Testis (tissue), 3 donors: Measurements from ENCODE around the gene THAP4. TPM values are rescaled to one million over a fixed set of nuclear protein-coding genes. Genes with fewer than 3 reads are reported as not detected.

ENCODE experiments used
- DNase-seq: peaks from one replicate; pipeline ENCODE4 v3.0.0-alpha.2; 2019
- H3K27ac ChIP-seq, 2 donors: fragments of 200-600 bp; sonication (generic); one replicate each; pipeline ENCODE4 v1.5.1; 2019
- H3K27me3 ChIP-seq: fragments of 200-600 bp; sonication (generic); one replicate; pipeline ENCODE4 v1.5.1; 2019
- H3K36me3 ChIP-seq: fragments of 200-600 bp; sonication (generic); one replicate; pipeline ENCODE4 v1.5.1; 2017; ENCODE audit warnings: low read depth; ENCODE audit errors: missing control alignments
- H3K4me1 ChIP-seq: fragments of 200-600 bp; sonication (generic); one replicate; pipeline ENCODE4 v1.5.1; 2019
- H3K4me3 ChIP-seq, 2 donors: fragments of 200-600 bp; sonication (generic); one replicate each; pipeline ENCODE4 v1.5.1; 2017 to 2019
- H3K9me3 ChIP-seq: fragments of 200-600 bp; sonication (generic); one replicate; pipeline ENCODE4 v1.5.1; 2017
- CTCF ChIP-seq, 3 experiments: fragments of 450-650 bp in 2 of 3; fragments of 200-600 bp in 1 of 3; sonication (generic) in 1 of 3; IDR thresholded peaks; one replicate each; pipeline ENCODE4 v1.5.1; 2016 to 2019; ENCODE audit warnings: antibody characterized with exemption in 3 of 3, mild to moderate bottlenecking in 2 of 3, moderate library complexity in 1 of 3
- POLR2A ChIP-seq: fragments of 450-650 bp; IDR thresholded peaks from one replicate; pipeline ENCODE4 v1.6.1; 2017; ENCODE audit warnings: antibody characterized with exemption, mild to moderate bottlenecking, moderate library complexity
- WGBS, 2 donors: methylation state at CpG; one replicate each; pipeline ENCODE4 v1.1.5; 2018; 5-methylcytosine and 5-hydroxymethylcytosine counted together
- intact Hi-C: fragments of 100-400 bp; cut with DNase I; formaldehyde crosslinking; loops from one replicate; pipeline ENCODE4 v1.15.1; 2023; ENCODE audit warnings: low total_unique reads
- polyA plus RNA-seq: library from polyadenylated mRNA; stranded (reverse); fragments of 350-450 nt; fragmentation: Illumina TruSeq; extraction: RNeasy Lipid Tissue Mini Kit (QIAGEN cat#74804); gene quantifications from one replicate; pipeline ENCODE4 v1.2.3, GENCODE V29; 2014; ENCODE audit warnings: low read depth, low replicate concordance; ENCODE audit not compliant: insufficient read depth
- total RNA-seq, 2 donors: library from RNA; depleted of rRNA; stranded (reverse); fragments of >200 nt; gene quantifications; one replicate each; pipeline ENCODE4 v1.2.3, GENCODE V29; 2016

The THAP4 gene
- total and polyA plus RNA-seq, 3 donors from 2014 or later = 61.3 to 73.5 (median 73.5) TPM

GRCh38 chr2:241673797-241674725 is 37.1 kb upstream of the THAP4 start:
- Histone ChIP-seq H3K36me3 (no peaks in the 10 kb centered on the region), H3K9me3 (no peaks in the 10 kb centered on the region), H3K27ac (no peak overlapping the region), H3K27me3 (no peaks in the 10 kb centered on the region), H3K4me1 (no peaks in the 10 kb centered on the region), H3K4me3 (no peak overlapping the region)
- intact Hi-C loops = no loop called here
- 78 to 85% methylated on average over 16 to 21 of the region's 21 CpGs for WGBS, 2 donors
- no peak for DNase-seq
- TF ChIP-seq POLR2A (no peak), CTCF (IDR thresholded peaks at IDR 0.05) (no peak)

- intact Hi-C loops = no loop called here
- no peak overlapping the region for H3K4me3 ChIP-seq
- H3K27ac ChIP-seq = no peak overlapping the region
- H3K36me3 ChIP-seq = no peaks in the 10 kb centered on the region
- H3K4me1 ChIP-seq = no peaks in the 10 kb centered on the region
- DNase-seq = no peak
- no peaks in the 10 kb centered on the region for H3K27me3 ChIP-seq
- WGBS, 2 donors = 92 to 96% methylated on average over 13 to 18 of the region's 18 CpGs
- TF ChIP-seq POLR2A = no peak
- no peak for TF ChIP-seq CTCF (IDR thresholded peaks at IDR 0.05)
- no peaks in the 10 kb centered on the region for H3K9me3 ChIP-seq
Observed at GRCh38 chr2:241673189-241673663, 36.3 kb upstream of the THAP4 start.

GRCh38 chr2:241672243-241673188 is 35.6 kb upstream of the THAP4 start:
- no peaks in the 10 kb centered on the region for H3K36me3 ChIP-seq
- WGBS, 2 donors = 92% methylated on average over 34 to 42 of the region's 42 CpGs

More at GRCh38 chr2:241672243-241673188, 35.6 kb upstream of the THAP4 start:
- Histone ChIP-seq H3K27me3 (no peaks in the 10 kb centered on the region), H3K9me3 (no peaks in the 10 kb centered on the region), H3K27ac (no peak overlapping the region), H3K4me3 (no peak overlapping the region), H3K4me1 (no peaks in the 10 kb centered on the region)
- intact Hi-C loops = no loop called here
- no peak for DNase-seq
- no peak for TF ChIP-seq POLR2A
- no peak for TF ChIP-seq CTCF (IDR thresholded peaks at IDR 0.05)
